ENCODE data around the gene SLC25A34.

The SLC25A34 gene

DNA sequence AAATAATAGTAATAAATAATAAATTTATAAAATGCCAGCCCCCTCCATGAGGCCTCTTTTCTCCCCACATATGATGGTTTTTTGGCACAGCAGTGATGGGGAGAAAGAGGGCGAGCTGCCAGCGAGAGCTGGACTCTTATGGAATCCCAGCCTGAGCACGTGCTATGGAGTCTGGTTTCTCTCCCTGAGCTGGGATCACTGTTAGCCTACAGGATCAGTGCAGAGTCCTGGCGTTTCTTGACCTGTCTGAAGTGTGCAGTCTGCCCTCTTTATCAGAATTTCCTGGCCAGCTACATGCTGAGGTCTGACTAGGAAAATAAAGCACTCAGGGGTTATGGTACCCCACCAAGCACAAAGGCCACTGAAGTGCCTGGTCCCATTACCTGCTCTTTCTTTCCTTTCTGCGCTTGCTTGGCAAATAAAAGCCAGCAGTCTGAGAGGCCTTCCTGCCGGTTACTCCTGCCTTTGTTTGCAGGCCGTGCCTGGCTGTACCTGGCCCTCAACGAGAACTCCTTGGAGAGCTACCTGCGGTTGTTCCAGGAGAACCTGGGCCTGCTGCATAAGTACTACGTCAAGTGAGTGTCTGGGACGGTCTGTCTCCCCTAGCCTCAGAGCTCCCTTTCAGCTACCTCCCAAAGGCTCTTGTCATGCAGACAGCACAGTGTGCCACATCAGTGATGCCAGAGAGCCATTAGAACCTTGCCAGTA is 18.5 kb upstream of the SLC25A34 start:
- Histone ChIP-seq H3K4me3 (replicated peaks; ENCODE audit: low read depth, low read length) (no peak overlapping the region), H3K36me3 (ENCODE audit: control insufficient read depth, insufficient read depth, low read length) (peaks cover 39% of the 10 kb centered on the region), H3K27me3 (replicated peaks; ENCODE audit: control insufficient read depth, insufficient read depth, low read length) (no peaks in the 10 kb centered on the region)
- no peak for DNase-seq (ENCODE audit: extremely low read depth, insufficient read length)
- TF ChIP-seq, protein P1, sequence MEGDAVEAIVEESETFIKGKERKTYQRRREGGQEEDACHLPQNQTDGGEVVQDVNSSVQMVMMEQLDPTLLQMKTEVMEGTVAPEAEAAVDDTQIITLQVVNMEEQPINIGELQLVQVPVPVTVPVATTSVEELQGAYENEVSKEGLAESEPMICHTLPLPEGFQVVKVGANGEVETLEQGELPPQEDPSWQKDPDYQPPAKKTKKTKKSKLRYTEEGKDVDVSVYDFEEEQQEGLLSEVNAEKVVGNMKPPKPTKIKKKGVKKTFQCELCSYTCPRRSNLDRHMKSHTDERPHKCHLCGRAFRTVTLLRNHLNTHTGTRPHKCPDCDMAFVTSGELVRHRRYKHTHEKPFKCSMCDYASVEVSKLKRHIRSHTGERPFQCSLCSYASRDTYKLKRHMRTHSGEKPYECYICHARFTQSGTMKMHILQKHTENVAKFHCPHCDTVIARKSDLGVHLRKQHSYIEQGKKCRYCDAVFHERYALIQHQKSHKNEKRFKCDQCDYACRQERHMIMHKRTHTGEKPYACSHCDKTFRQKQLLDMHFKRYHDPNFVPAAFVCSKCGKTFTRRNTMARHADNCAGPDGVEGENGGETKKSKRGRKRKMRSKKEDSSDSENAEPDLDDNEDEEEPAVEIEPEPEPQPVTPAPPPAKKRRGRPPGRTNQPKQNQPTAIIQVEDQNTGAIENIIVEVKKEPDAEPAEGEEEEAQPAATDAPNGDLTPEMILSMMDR (IDR thresholded peaks at IDR 0.05; ENCODE audit: insufficient read depth, low read length, poor library complexity, severe bottlenecking) = no peak

GRCh38 chr1:15718199-15718601 is 17.9 kb upstream of the SLC25A34 start:
- DNase-seq (ENCODE audit: extremely low read depth, insufficient read length) = no peak
- TF ChIP-seq, protein P1 (IDR thresholded peaks at IDR 0.05; ENCODE audit: insufficient read depth, low read length, poor library complexity, severe bottlenecking) = no peak
- Histone ChIP-seq H3K36me3 (ENCODE audit: control insufficient read depth, insufficient read depth, low read length) (peaks cover 44% of the 10 kb centered on the region), H3K27me3 (replicated peaks; ENCODE audit: control insufficient read depth, insufficient read depth, low read length) (no peaks in the 10 kb centered on the region), H3K4me3 (replicated peaks; ENCODE audit: low read depth, low read length) (no peak overlapping the region)

DNA sequence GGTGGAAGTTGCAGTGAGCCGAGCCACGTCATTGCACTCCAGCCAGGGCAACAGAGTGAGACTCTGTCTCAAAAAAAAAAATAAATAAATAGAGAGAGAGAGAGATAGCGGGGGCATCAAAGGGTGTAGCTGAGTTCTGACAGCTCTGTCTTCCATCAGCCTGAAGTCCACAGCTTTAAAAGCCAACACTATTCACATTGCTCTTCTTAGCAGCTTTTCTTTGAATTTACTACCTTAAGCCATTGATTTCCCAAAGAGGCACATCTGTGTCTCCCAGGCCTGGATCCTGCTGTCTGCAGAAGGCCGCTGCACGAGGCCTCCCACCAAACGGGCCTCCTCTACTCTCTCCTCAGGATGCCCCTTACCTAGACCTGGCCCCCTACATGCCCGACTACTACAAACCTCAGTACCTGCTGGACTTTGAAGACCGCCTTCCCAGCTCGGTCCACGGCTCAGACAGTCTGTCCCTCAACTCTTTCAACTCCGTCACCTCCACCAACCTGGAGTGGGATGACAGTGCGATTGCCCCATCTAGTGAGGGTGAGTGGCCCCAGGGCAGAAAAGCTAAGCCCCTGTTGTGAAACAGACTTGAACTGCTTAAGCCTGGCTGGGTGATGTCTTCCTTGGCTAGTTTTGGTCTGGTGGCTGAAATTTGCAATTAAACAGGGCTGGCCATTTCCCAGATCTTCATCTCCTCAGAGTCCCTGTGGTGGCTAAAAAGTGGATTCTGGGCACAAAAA is 16.5 kb upstream of the SLC25A34 start:
- TF ChIP-seq, protein P1 (IDR thresholded peaks at IDR 0.05; ENCODE audit: insufficient read depth, low read length, poor library complexity, severe bottlenecking) = no peak
- no peak overlapping the region for H3K4me3 ChIP-seq (replicated peaks; ENCODE audit: low read depth, low read length)
- H3K27me3 ChIP-seq (replicated peaks; ENCODE audit: control insufficient read depth, insufficient read depth, low read length) = no peaks in the 10 kb centered on the region
- DNase-seq (ENCODE audit: extremely low read depth, insufficient read length) = no peak
- peaks cover 48% of the 10 kb centered on the region for H3K36me3 ChIP-seq (ENCODE audit: control insufficient read depth, insufficient read depth, low read length)

DNA sequence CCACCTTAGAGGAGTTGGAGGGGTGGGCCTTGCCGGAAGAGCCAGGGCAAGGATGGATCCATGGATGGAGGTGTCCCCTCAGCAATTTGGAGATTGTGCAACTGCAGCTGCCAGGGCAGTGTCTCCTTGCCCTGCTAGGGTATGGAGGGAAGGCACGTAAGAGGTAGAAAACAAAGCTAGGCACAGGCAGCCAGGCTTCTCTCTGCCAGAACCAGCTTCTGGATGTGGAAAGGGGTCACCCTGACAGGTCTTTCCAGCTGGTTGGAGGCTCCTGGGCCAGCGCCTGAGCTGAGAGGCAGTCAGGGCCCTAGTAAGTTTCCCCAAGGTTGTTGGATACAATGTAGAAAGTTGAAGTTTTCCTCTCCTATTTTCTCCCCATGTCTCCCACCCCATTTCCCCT is 15.2 kb upstream of the SLC25A34 start:
- Histone ChIP-seq H3K36me3 (ENCODE audit: control insufficient read depth, insufficient read depth, low read length) (peaks cover 58% of the 10 kb centered on the region), H3K4me3 (replicated peaks; ENCODE audit: low read depth, low read length) (no peak overlapping the region), H3K27me3 (replicated peaks; ENCODE audit: control insufficient read depth, insufficient read depth, low read length) (no peaks in the 10 kb centered on the region)
- TF ChIP-seq, protein P1 (IDR thresholded peaks at IDR 0.05; ENCODE audit: insufficient read depth, low read length, poor library complexity, severe bottlenecking) = no peak
- DNase-seq (ENCODE audit: extremely low read depth, insufficient read length) = no peak

GRCh38 chr1:15722411-15722810 is 13.6 kb upstream of the SLC25A34 start:
- H3K4me3 ChIP-seq (replicated peaks; ENCODE audit: low read depth, low read length) = no peak overlapping the region
- peaks cover 62% of the 10 kb centered on the region for H3K36me3 ChIP-seq (ENCODE audit: control insufficient read depth, insufficient read depth, low read length)
- TF ChIP-seq, protein P1 (IDR thresholded peaks at IDR 0.05; ENCODE audit: insufficient read depth, low read length, poor library complexity, severe bottlenecking) = no peak
- no peak for DNase-seq (ENCODE audit: extremely low read depth, insufficient read length)
- H3K27me3 ChIP-seq (replicated peaks; ENCODE audit: control insufficient read depth, insufficient read depth, low read length) = no peaks in the 10 kb centered on the region
